LoVo (cell line): ENCODE data around the gene UTP11.
"Not testable (repeated sequence)": the region's sequence is repeated elsewhere in the genome, so short reads cannot be mapped to it uniquely, and the experiment has no call there.

ENCODE experiments used
- DNase-seq: peaks from one replicate; pipeline ENCODE4 v3.0.0-alpha.2; 2016; ENCODE audit warnings: low spot score

UTP11 gene

GRCh38 chr1:38012363-38013226 lies at the start of gene UTP11:
Gene UTP11 (plus strand): TSS chr1:38012734. CDS start chr1:38012803, 69 bp downstream.
- peak; percentile 98 for DNase-seq

GRCh38 chr1:37964106-37964505 lies 48.4 kb upstream of the UTP11 start:
- DNase-seq, result not testable (repeated sequence)

- no peak for DNase-seq
Observed at GRCh38 chr1:37965301-37965700, 47.2 kb upstream of the UTP11 start.

- DNase-seq, result not testable (repeated sequence)
Observed at GRCh38 chr1:37973684-37974083, 38.9 kb upstream of the UTP11 start.

GRCh38 chr1:37974567-37974966 lies 38.0 kb upstream of the UTP11 start:
- DNase-seq, result no peak

- not testable (repeated sequence) for DNase-seq
Observed at GRCh38 chr1:37975083-37975482, 37.5 kb upstream of the UTP11 start.

- DNase-seq, result no peak
Observed at GRCh38 chr1:37978541-37978940, 34.0 kb upstream of the UTP11 start.

- no peak for DNase-seq
Observed at GRCh38 chr1:37983546-37983945, 29.0 kb upstream of the UTP11 start.

GRCh38 chr1:37987679-37988078 lies 24.9 kb upstream of the UTP11 start:
- DNase-seq, result no peak

GRCh38 chr1:37989361-37989930 lies 23.1 kb upstream of the UTP11 start:
- peak; percentile 46 for DNase-seq

- DNase-seq, result no peak
Observed at GRCh38 chr1:37994886-37995566, 17.5 kb upstream of the UTP11 start.

- no peak for DNase-seq
Observed at GRCh38 chr1:37995751-37996345, 16.7 kb upstream of the UTP11 start.

- DNase-seq, result no peak
Observed at GRCh38 chr1:37997256-37998088, 15.1 kb upstream of the UTP11 start.

GRCh38 chr1:37998089-37998808 lies 14.3 kb upstream of the UTP11 start:
- DNase-seq, result no peak

- DNase-seq, result no peak
Observed at GRCh38 chr1:37998913-37999429, 13.6 kb upstream of the UTP11 start.

- no peak for DNase-seq
Observed at GRCh38 chr1:37999430-38000232, 12.9 kb upstream of the UTP11 start.

GRCh38 chr1:38000233-38000528 lies 12.4 kb upstream of the UTP11 start:
- DNase-seq, result no peak

GRCh38 chr1:38000529-38001455 lies 11.7 kb upstream of the UTP11 start:
- DNase-seq, result no peak
